SK-N-SH treated with all-trans-retinoic acid at 6 μM for 48 hours (cell line): ENCODE data around the gene RHOC.

ENCODE experiments used
- SNAI2 ChIP-seq: fragments of 250-450 bp; sonication (Bioruptor Pico); IDR thresholded peaks from 2 replicates; pipeline ENCODE4 v1.5.0; 2020; ENCODE audit warnings: mild to moderate bottlenecking, moderate library complexity
- ZFP30 ChIP-seq: fragments of 450-650 bp; formaldehyde crosslinking; IDR thresholded peaks from 2 replicates; pipeline ENCODE4 v1.5.0; 2022; ENCODE audit warnings: mild to moderate bottlenecking, moderate library complexity
- ZNF565 ChIP-seq: fragments of 450-650 bp; formaldehyde crosslinking; conservative IDR thresholded peaks from 2 replicates; pipeline ENCODE4 v1.5.0; 2020; ENCODE audit warnings: low read depth, mild to moderate bottlenecking, moderate library complexity

DNA sequence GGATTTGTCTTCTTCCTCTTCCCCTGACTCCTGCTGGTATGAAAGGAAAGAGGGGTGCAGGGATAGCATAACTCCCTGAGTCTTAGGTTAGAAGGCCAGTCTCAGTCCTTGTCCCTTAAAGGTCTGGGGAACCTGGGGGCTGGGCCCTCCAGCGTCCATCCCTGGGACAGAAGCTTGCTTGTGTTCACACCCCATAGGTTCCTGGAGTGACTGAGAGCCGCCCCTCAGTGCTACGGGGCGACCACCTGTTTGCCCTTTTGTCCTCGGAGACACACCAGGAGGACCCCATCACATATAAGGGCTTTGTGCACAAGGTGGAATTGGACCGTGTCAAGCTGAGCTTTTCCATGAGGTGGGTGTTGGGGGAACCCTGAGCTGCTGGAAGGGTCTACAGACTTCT is 13.1 kb downstream of the RHOC start:
- TF ChIP-seq ZFP30 (CRISPR knock-in tag) (no peak), SNAI2 (CRISPR knock-in tag) (no peak), ZNF565 (CRISPR knock-in tag) (no peak)
